AG08395 (cell line): Measurements from ENCODE around the gene VPS54.
"Not testable (repeated sequence)": the region's sequence is repeated elsewhere in the genome, so short reads cannot be mapped to it uniquely, and the experiment has no call there.

ENCODE experiments used
- DNase-seq: peaks from one replicate; pipeline ENCODE4 v3.0.0; 2012; ENCODE audit warnings: mixed read lengths, low spot score

VPS54 gene

GRCh38 chr2:63870679-63871078 lies 148.5 kb downstream of the VPS54 start:
- DNase-seq: no peak

DNA sequence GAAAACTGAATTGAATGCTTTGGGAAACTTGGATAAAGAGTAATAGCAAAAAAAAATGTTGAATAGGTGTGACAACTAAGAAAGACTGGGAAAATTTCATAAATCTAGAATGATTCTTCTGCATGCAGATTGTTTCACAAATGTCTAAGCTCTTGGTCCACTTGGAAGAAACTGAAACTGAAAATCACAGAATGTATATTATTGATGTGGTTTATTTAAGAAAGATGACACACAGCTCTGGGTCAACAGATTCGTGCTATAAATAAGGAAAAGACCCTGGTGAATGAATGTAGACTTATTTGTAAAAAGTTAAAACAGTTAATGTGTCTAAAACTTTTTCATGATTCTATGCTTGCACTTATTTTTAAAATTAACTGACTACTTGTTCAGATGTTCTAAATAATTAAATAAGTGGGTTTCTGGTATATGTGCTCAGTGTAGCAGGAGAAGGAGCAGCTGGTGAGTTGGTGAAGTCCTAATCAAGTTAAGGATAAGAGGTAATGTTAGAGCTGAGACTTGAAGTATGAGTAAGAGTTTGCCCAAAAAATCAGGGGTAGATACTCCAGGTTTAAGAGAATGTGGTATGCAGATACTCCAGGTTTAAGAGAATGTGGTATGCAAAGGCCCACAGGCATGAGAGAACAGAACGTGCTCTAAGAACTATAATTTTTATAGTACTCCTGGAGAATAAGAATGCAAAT lies 153.1 kb downstream of the VPS54 start:
- DNase-seq: no peak

- peak; percentile 53 for DNase-seq
These were observed 153.9 kb downstream of the VPS54 start for GRCh38 chr2:63865159-63865799.

DNA sequence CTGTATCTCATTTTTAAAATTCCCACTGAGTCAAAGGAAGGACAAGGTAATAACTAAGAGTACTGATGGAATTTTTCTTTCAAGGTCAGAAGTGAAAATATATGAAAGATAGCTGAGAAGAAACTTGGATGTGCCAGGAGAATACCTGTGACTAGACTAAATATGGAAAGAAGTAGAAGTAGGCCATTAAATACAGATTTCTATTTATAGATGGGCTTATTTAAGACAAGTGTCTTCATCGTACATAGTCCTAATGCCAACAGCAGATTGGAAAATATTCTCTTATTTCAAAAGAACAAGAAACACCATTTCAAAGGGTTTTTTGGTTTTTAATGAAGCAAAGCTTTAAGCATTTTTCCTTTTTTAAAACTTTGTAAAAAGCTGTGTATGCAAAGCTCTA lies 155.5 kb downstream of the VPS54 start:
- no peak for DNase-seq

GRCh38 chr2:63862806-63863205 lies 156.4 kb downstream of the VPS54 start:
- DNase-seq: no peak

GRCh38 chr2:63861220-63861822 lies 157.9 kb downstream of the VPS54 start:
- peak; percentile 63 for DNase-seq

DNA sequence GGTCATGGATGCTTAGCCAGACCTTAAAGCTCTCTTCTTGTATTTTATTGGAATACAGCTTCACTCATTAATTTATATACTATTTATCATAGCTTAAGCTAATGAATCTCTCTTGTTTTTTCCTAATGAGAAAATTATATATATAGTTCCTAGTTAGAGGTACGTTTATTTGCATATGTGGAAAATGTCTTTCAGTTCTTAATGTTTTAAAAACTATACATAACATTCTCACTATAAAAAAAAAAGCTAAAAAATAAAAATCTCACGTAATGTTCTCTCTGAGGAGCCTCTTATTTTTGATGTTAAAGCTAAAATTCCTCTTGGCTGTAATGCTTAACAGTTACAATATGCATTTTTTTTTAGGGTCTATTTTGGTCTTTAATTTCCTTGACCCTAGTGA lies 160.9 kb downstream of the VPS54 start:
- no peak for DNase-seq

DNA sequence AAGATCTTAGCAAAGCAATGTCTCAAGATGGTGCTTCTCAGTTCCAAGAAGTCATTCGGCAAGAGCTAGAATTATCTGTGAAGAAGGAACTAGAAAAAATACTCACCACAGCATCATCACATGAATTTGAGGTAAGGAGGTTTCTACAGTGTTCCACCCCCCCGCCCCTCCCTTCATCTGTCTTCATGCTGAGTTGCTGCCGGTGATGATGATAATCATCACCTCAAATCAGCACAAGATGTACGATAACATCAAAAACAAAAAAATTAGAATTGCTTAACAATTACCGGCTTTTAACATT lies 163.0 kb downstream of the VPS54 start:
- no peak for DNase-seq

GRCh38 chr2:63855418-63856302 lies 163.6 kb downstream of the VPS54 start:
- DNase-seq: no peak

DNA sequence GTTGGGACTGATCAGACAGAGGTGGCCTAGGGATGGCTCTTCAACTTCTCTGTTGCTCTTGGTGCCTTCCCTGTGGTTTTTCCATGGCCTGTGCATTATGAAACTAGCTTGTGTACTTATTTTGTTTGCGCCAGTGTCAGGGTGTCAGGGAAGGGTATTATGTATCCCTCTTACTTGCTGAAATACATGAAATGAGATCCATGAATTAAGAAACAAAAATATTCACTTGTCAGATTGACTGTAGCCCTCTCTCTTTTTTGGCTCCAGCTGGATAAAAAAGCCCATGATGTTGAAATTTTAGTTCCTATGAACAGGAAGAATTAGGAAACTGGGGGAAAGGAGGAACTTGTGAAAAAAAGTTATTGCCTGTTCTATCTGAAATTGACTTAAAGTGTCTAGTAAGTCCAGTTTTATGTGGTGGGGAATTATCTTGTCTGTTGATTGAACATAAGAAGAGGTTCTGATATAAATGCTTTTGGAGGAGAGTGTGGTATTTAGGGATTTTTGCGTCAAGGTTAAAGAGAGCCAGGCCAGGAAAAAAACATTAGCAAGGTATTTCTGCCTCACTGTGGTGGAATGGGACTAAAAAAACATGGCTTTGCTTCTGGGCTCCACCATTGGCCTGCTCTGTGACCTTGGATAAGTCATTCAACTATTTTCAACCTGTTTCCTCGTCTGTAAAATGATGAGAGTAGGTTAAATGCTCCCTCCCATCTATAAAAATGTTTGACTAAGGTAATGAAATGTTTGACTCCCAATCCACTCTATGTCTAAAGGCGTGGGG lies 165.5 kb downstream of the VPS54 start:
- no peak for DNase-seq

DNA sequence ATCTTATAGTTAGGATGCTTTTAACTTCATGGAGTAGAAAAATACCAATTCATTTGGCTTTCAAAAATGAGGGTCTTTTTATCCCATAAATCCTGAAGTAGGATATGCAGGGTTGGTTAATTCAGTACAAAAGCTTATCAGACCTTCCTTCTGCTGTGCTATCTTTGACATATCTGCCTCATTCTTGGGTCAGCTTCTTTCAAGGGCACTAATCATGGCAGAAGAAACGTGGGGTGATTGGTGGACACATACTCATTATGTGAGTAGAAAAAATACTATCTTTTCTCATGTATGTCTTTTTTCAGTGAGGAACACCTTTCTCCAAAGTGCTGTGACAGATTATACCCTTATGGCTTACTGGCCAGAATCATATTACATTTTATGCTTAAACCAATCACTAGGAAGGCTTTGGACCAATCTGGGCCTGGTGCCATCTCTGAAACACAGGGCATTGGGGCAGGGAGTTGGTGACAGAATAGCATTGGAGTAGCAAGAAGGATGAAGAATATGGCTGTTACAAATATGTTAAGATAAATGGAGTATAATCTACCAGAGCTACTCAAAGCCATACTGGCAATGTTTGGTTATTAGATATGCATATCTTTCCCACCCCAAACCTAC lies 167.4 kb downstream of the VPS54 start:
- no peak for DNase-seq

DNA sequence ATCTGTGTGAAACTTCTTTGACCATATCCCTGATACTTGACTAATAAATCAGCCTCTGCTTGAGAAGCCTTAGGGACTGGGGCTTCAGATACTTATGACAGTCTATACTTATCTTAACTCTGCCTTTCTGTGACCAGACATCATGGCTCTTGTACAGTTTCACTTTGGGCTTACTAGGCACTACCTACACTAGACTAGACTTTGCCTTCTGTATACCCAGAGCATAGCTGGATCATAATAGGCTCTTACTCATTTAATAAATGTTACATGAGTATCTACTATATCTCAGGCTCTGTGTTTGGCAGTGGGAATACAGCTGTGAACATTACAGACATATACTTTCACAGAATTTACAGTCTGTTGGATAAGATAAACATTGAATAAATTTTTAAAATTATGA lies 168.6 kb downstream of the VPS54 start:
- no peak for DNase-seq

DNA sequence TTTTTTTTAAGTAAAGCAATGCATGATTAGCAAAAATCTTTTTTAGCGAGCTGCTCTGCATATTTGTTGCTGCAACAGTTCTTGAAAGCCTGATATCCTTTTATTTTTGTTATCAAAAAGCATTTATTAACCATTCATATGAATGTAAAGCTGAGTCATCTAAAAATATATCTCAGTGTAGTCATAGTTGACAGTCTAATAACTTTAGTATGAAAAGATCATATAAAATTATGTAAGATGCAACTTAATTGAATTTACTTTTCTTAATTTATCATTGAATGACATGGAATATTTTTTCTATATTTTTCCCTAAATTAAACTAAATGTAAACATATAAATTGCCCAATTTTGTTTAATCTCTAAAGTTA lies 169.0 kb downstream of the VPS54 start:
- no peak for DNase-seq

- peak; percentile 38 for DNase-seq
These were observed 169.6 kb downstream of the VPS54 start for GRCh38 chr2:63849381-63850203.

DNA sequence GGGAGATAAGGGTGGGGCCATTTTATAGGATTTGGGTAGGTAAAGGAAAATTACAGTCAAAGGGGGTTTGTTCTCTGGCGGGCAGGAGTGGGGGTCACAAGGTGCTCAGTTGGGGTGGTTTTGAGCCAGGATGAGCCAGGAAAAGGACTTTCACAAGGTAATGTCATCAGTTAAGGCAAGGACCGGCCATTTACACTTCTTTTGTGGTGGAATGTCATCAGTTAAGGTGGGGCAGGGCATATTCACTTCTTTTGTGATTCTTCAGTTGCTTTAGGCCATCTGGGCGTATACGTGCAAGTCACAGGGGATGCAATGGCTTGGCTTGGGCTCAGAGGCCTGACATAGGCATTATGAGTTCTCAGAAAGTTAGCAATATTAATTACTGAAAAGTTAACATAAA lies 171.7 kb downstream of the VPS54 start:
- not testable (repeated sequence) for DNase-seq

GRCh38 chr2:63846487-63846886 lies 172.7 kb downstream of the VPS54 start:
- DNase-seq: no peak

- no peak for DNase-seq
These were observed 173.4 kb downstream of the VPS54 start for GRCh38 chr2:63845866-63846265.

DNA sequence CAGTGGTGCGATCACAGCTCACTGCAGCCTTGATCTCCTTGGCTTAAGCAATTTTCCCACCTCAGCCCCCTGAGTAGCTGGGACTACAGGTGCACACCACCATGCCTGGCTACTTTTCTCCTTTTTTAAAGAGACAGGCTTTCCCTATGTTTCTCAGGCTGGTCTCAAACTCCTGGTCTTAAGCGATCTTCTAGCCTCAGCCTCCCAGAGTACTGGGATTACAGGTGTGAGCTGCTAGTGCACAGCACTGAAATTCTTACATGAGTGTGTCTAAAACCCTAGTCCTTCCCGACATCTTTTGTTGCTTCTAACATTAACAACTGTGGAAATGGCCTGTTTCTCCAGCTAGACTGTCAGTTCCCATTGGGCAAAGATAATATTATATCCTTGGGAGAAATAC lies 174.6 kb downstream of the VPS54 start:
- DNase-seq: no peak

- DNase-seq: no peak
These were observed 175.4 kb downstream of the VPS54 start for GRCh38 chr2:63843791-63844190.

DNA sequence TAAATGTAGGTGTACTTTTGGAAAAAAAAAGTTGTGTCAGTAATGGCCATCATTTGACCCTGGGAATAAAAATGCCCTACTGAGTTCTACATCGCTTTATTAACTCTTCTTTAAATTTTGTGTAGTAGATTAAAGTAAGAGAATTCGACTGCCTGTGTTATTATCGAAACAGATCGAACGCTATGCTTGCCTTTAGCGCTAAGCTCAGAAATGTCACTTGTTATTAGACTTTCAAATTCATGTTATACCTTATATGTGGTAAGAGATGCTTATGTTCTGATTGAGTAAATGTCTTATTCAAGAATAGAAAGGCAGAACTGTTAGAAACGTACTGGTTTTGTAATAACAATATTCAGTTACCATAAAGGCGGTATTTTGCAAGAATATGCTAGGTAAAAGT lies 176.1 kb downstream of the VPS54 start:
- DNase-seq: no peak
